GM19463 (cell line): ENCODE results near the gene CD55.
"Not testable (repeated sequence)": the region's sequence is repeated elsewhere in the genome, so short reads cannot be mapped to it uniquely, and the experiment has no call there.

Experiments
- ATAC-seq: cut with Tn5 transposase; IDR thresholded peaks from one replicate; pipeline ENCODE4 v1.9.1; 2021; ENCODE audit warnings: mild to moderate bottlenecking, moderate library complexity; ENCODE audit not compliant: unreplicated experiment

CD55 gene

DNA sequence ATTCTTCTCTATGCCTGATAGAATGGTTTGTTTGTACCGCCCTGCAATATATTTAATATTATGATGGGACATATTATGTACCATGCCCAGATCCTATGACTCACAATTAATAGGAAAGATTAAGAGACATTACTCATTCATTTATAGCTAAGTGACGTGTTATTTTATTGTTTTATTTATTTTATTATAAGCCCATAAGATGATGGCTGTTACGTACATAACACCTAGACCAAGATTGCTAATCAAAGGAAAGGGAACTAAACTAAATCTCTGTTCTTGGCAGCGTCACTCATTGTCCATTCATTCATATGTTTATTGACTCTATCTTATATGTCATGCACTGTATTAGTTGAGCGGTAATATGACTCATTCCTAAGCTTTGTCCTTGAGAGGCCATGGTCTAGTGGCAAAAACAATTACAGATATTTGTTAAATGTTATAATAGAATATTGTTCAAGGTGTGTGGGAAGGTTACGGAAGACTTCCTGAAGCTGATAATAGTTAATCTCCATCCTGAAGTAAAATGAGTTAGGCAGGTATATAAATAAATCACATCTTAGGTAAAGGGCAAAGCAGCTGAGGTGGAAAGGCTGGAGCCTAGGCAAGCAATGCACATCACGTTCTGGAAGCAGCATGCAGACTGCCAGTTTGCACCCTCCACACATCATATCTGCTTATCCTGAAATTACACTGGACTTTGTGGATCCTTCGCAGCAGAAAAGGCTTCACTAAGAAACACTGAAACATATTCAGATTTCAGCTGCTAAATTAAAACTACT, 16.6 kb upstream of the CD55 start:
- no peak for ATAC-seq

DNA sequence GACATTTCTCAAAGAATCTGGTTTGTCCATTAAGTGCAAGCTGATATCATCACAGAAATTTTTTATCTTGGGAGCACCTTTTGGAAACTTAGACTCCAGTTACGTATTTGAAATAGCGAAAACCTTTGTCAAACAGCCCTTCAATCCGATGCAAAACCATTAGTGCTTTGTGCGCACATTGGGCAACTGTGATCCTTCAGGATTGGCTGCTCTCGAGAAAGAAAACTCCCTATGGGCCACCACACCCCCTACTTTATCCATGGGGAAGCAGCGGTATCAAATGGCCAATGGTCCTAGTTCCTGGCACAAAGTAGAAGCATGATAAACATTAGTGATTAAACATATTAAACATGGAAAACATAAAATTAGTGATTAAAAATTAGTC, 16.0 kb upstream of the CD55 start:
- no peak for ATAC-seq

DNA sequence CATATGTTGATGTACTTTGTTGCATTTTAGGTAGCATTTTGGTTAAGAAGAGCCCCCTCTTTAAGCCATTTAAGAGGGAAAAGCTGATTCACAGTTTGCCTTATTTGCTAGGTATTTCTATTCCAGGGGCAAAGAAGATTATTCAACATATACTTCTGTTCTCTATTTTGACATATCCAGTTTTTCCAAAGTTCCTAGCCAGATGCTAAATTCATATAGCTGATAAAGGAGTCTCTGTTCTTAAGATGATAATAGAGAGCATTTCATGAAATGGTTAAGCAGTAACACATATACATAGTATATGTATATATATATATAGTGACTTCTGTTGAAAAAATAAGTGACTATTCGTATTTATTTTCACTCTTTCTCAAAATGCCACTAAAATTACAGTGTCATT, 15.5 kb upstream of the CD55 start:
- ATAC-seq: no peak

DNA sequence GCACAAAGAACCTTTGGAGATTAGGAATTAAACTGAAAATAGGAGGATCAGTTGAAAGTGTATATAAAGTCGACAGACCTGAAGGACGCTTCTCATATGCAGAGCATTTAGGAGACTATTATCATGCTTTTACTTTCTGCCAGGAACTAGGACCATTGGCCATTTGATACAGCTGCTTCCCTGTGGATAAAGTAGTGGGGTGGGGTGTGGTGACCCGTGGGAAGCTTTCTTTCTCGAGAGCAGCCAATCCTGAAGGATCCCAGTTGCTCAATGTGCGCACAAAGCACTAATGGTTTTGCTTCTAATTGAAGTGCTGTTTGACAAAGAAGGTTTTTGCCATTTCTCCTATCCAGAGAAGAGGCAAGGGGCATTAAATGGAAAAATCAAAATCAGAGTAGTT, 14.9 kb upstream of the CD55 start:
- no peak for ATAC-seq

DNA sequence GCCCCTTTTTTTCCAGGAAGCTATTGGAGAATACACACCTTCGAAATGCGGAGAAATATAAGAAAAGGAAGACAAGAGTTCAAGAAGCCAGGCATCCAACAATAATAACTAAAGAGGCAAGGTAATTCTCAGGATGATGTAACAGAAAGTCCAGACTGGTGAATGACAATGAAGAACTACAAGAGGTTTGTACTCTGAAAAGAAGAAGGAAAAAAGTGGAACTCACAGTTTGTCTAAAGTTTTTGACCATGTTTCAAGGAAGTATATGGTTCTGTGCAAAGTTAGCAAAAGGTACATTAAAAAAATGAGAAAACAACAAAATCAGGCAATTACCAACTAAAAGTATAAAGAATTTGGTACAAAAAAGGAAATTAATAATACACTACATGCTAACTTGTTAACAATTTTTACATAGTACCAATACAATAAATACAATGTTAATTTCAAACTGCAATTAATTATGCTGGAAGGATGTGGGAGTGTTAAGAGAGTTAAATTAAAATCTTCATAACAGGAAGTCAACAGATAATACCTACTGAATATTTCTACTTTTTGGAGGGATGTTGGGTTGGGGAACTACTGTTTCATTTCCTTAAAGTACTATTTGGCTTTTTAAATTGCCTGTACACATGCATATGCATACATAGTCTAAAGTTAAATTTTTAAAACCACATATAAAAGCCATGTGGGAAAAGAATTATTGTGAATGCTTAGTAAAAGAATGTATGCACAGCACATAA, 12.9 kb upstream of the CD55 start:
- ATAC-seq: no peak

DNA sequence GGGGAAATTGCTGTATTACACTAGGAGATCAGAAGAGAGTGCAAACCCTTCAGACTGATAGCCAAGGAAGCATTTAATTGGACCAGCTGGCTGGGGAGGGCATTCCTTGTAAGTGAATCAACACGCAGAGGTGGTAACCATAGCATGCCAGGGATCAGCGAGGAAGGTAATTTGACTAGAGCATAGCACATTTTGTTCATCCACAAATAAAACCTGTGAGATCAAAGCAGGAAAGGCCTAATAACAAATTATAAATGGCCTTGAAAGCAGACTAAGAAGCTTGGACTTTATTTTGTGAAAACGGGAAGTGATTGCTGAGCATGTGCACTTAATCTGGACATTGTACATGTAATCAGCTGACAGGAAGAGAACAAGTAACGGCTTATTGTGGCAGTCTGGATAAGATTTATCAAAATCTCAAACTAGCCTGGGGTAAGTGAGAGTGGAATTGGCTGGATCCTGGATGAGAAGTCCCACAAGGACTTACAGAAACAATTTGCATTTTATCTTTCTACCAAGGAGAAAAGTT, 11.7 kb upstream of the CD55 start:
- no peak for ATAC-seq

DNA sequence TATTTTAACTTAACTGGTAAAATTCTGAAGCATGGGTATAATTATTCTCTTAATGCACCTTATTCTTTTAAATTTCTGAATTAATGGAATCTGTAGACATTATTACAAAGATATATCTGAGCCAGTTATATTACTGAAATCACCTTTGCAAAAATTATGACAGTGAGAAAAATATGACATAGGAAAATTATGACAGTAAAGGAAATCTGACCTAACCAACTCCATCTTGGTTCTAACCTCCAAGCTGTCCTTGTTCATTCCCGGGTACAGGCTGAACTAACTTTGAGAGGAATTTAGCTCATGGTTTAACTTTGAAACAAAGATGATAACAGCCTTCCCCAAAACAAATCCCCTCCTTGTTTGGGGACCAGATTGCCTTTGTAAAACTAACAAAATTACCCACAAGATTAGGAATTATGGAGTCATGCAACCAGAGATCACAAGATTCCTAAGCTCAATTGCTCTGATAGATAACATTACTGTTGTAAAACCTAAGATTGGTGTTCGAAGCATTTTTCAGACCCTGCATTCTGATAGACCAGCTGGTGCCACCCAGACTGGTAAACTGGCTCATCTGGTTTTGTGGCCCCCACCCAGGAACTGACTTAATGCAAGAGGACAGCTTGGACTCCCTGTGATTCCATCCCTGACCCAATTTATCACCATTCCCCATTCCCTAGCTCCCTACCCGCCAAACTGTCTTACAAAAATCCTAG, 9.4 kb upstream of the CD55 start:
- ATAC-seq: no peak

DNA sequence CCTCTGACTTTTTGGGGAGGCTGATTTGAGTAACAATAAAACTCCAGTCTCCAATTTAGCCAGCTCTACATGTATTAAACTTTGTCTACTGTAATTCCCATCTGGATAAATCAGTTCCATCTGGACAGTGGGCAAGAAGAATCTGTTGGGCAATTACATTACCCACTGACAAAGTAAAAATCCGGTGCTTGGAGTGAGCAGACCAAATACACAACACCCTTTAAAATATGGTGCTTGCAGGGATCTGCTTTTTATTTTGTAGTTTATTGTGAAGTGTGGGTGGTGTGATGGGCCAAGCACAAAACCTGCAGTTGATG, 8.9 kb upstream of the CD55 start:
- no peak for ATAC-seq

DNA sequence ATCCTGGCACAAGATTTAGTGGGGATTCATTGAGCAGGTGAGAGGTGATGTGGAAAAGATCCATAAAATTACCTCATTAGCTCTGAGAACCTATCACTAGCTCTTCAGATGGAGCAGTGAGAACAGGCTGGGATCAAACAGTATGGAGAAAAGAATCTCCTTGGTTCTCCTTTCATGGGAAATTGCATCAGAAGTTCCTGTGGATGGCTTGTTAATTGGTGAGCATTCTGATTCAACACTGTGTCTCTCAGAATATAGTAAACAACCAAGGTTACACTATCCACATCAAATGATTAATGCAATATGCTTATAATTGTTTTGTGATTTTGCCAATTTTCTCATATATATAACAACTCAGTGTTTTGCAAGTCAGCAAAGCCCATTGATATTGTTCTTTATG, 8.3 kb upstream of the CD55 start:
- ATAC-seq: no peak

DNA sequence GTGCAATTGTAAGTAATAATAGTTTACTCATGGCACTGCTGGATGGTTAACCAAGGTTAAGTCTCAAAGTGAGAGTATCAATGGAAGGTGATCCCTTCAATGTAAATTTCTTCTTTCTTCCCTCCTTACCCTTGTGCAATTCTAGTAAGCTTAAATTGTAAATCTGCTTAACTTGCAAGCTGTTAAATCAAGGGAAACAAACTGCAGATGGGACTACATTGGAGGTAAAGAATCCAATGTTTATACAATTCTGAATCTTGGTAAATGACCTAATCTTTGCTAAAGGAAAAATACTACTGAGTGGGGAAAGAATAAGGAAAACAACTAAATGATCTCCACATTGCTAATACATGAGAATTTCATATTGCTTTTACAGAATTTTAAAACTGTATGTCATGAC, 6.7 kb upstream of the CD55 start:
- ATAC-seq: no peak

DNA sequence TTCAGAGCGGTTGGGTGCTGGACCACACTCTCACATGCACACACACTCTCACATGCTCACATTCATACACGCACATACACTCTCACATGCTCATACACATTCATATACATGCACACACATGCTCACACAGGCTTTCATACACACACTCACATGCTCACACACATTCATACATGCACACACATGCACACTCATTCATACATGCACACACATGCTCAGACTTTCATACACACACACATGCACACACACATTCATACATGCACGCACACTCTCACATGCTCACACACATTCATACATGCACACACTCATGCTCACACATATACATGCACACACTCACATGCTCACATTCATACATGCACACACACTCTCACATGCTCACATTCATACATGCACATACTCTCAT, 6.0 kb upstream of the CD55 start:
- ATAC-seq: no peak

DNA sequence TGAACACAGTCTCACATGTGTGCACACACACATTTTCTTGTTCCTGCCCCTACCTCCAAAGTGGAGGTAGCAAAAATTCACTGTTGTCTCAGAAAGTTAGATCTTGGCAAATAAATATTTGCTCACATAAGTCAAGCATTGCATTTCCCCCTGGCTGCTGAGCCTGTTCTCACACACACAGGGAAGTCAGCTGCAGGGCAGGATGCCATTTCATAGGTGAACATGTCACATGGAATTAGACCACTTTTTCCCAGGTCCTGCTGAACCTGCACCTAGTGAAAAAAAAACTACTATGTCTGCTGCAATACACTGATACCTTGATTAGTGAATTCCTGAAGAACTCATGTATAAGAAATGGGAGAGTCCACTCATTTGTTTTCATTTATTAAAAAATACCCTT, 5.3 kb upstream of the CD55 start:
- ATAC-seq: no peak

DNA sequence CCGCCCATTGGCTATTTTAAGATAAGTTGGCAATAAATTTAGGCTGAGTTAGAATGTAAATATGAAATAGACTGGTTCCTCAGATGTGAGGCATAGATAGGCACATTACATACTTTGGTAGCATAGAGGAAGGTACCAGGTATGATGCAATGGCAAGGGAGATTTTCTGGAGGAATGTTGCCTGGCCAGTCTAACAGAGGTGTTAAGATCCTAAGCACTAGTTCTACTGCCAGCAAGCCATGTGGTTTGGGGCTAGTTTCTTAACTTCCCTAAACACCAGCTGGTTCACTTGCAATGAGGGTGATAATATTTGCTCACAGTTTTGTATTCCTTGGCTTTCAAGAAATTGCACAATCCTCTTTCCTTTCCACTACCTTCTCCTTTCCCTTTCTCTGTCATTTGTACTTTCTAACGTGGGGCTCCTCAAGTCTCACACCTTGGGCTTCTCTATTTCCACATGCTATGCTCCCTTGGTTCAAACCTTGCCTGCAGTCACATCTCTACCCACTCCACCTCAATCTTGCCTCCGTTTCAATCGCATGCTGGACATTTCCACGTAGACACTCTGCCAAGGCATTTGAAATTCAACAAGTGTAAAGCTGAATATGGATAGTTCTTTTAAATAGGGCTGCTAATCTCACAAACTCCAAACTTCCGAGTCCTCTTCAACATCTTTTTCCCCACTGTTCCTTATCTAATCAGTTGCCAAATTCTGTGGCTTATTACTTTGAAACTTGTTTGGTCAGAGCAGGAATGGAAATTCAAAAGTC, 4.7 kb upstream of the CD55 start:
- ATAC-seq: no peak

DNA sequence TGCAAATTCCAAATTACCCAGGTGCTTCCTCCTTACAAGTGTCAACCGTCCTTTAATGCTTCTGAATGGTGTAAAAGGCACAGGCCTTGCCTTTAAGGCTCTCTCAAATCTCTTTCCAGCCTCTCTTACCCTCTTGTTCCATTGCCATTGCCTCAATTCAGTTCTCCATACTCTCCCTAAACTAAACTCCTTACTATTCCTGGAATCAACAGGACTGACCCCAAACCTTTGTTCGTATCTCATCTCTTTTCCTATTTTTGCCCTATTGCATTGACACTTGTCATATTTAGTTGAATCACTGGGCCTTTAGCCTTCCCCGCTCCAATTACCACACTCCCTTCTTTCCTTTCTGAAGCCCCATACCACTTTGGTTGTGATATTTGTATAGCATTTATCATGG, 3.9 kb upstream of the CD55 start:
- ATAC-seq: no peak

DNA sequence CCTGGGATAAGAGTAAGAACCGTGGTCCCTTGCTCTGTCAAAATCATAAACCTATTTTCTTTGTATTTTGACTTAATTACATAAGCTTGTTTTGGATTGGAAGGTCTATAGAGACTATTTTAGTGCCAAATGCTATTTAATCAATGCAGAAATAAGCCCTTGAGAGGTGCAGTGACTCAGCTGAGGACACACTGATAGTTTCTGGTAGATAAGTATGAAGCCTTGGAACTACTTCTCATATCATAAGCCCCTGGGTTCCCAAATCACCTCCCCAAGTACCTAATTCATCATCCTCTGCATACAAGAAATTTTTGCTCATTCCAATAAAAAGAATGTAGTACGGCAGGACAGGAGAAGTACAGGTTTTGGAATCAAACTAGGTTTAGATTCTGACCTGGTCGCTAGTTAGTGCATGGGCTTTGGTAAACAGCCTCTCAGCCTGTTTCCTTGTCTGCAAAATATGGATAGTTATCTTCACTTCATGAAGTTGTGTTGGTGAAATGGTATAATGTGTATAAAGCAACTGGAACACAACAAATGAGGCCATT, 3.3 kb upstream of the CD55 start:
- no peak for ATAC-seq

DNA sequence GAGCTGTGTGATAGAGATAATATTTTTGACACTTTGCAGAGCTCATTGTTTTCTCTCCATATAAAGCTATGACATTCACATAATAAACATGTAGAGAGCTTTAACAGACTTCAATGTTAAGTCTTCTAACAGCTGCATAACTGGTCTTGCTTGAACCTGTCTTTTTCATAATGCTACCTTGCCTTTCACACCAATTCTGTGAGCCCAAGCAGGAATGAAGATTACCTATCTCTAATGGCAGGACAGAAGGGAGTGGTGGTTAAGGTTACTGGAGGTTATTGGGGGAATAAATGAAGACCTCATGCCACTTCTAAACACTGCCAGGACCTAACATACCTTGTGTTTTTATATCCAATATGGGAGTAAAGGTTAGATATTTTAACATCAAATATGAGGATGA, 2.3 kb upstream of the CD55 start:
- ATAC-seq: no peak

DNA sequence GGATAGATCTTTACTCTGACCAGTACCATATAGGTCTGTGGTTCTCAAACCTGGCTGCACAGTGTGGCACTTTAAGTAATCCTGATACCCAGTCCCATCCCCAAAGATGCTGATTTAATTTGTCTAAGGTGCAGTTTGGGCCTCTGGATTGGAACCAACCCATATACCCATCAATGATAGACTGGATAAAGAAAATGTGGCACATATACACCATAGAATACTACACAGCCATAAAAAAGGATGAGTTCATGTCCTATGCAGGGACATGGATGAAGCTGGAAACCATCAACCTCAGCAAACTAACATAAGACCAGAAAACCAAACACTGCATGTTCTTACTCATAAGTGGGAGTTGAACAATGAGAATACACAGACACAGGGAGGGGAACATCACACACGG, 1.4 kb upstream of the CD55 start:
- ATAC-seq: not testable (repeated sequence)

DNA sequence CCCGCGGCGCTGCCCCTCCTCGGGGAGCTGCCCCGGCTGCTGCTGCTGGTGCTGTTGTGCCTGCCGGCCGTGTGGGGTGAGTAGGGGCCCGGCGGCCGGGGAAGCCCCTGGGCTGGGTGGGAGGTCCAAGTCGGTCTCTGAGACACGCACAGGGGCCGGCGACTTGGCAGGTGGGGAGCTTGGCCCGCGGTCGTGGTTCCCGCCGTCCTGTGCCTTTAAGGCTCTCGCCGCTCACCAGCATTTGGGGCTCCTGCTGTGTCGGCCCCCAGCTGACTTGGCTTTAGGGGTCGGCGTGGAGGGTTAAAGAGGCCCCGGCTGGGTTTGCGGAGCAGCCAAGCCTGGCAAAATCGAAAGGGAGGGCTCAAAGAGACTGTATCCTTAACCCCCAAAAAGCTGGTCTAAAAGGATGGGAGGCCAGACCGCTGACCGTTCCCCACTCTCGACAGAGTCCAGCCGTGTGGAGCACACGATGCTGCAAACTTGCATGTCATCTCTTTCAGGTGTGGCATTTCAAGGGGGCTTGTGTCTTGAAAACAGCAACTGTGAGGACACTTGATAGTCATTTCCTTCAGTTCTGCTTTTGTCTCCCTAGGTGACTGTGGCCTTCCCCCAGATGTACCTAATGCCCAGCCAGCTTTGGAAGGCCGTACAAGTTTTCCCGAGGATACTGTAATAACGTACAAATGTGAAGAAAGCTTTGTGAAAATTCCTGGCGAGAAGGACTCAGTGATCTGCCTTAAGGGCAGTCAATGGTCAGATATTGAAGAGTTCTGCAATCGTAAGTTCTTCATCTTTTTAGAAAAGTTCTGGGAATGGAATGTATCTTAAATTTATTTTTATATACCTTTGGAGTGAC, 540 bp downstream of the CD55 start:
- no peak for ATAC-seq

DNA sequence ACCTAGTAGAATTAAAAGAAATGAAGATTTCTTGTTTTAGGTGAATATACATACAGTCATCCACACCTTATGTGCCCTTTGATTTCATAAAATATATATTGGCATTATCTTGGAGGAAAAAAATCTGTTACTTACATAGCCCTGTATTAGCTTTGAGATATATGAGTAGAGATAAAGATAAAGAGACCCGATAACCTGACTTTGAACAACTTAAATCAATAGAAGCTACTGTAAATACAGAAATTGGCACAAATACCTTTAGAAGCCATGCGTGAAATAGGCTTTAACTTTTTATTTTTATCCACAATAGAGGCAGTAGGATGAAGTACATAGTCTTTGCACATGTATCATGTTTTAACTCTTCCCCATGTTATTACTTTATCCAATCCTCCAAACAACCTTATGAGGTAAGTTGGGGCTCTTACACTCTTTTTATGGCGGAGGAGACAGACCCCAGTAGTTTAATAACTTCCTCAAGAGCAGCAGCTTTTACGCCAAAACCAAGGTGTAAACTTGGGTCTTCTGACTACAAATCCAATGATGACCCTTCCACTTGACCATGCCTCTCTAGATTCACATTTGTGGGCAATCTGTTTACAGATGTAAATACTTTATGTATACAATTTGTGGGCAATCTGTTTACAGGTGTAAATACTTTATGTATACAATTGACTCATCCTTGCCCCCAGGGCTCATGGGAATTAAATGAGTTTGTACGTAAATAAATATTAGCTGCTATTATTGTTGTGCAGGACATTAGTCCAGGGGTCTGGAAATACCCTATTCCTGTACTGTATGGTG, 2.1 kb downstream of the CD55 start:
- ATAC-seq: no peak
